DND-41 (cell line): Measurements from ENCODE around the gene CDYL.

Experiments used
- ATAC-seq: fragments of 200-7000 bp; cut with Tn5 transposase; 3 replicates; pipeline ENCODE4 v1.9.1; 2021; ENCODE audit warnings: low read depth; ENCODE audit not compliant: insufficient read depth
- DNase-seq: peaks from one replicate; pipeline ENCODE4 v3.0.0-alpha.2; 2020
- H2AFZ ChIP-seq: 2 replicates; pipeline ENCODE4 v1.6.0; 2012; ENCODE audit warnings: low read depth, low read length
- H3K27ac ChIP-seq: 2 replicates; pipeline ENCODE4 v1.5.1; 2012; ENCODE audit warnings: low read length, inconsistent platforms
- H3K27me3 ChIP-seq: fragments of 200-600 bp; sonication (generic); 2 replicates; pipeline ENCODE4 v1.6.0; 2012; ENCODE audit warnings: low read length, mild to moderate bottlenecking, inconsistent platforms; ENCODE audit not compliant: insufficient read depth, poor library complexity
- H3K36me3 ChIP-seq: 2 replicates; pipeline ENCODE4 v1.5.1; 2012; ENCODE audit warnings: low read length, inconsistent platforms; ENCODE audit not compliant: insufficient read depth
- H3K4me1 ChIP-seq: 2 replicates; pipeline ENCODE4 v1.5.1; 2012; ENCODE audit warnings: mild to moderate bottlenecking, low read length; ENCODE audit not compliant: insufficient read depth
- H3K4me2 ChIP-seq: 2 replicates; pipeline ENCODE4 v1.6.0; 2012; ENCODE audit warnings: mild to moderate bottlenecking, moderate library complexity, low read length, inconsistent platforms; ENCODE audit not compliant: insufficient read depth
- H3K4me3 ChIP-seq, 2 experiments: fragments of 200-600 bp in 1 of 2; shearing (Covaris generic) in 1 of 2; 2 replicates each; pipeline ENCODE4 v1.5.1; 2012 to 2016; ENCODE audit warnings: inconsistent platforms in 2 of 2, low read length in 2 of 2, mild to moderate bottlenecking in 2 of 2, low read depth in 1 of 2, moderate library complexity in 1 of 2
- H3K79me2 ChIP-seq: 2 replicates; pipeline ENCODE4 v1.6.0; 2012; ENCODE audit warnings: low read length, inconsistent platforms; ENCODE audit not compliant: insufficient read depth
- H3K9ac ChIP-seq: 2 replicates; pipeline ENCODE4 v1.6.0; 2012; ENCODE audit warnings: low read depth, mild to moderate bottlenecking, inconsistent platforms, low read length, moderate library complexity
- H3K9me3 ChIP-seq: 2 replicates; pipeline ENCODE4 v1.5.1; 2012; ENCODE audit warnings: low read length, moderate library complexity, mild to moderate bottlenecking, inconsistent platforms; ENCODE audit not compliant: insufficient read depth, severe bottlenecking
- H4K20me1 ChIP-seq: 2 replicates; pipeline ENCODE4 v1.6.0; 2012; ENCODE audit warnings: low read length; ENCODE audit not compliant: insufficient read depth
- EZH2 ChIP-seq: IDR thresholded peaks from 3 replicates; pipeline ENCODE4 v1.6.1; 2012; ENCODE audit warnings: borderline replicate concordance, low read depth, mild to moderate bottlenecking, moderate library complexity, low read length, inconsistent platforms; ENCODE audit not compliant: severe bottlenecking
- TF ChIP-seq, protein P1 (sequence below): IDR thresholded peaks from 2 replicates; pipeline ENCODE4 v1.5.1; 2012; ENCODE audit warnings: borderline replicate concordance, low read length, moderate library complexity, mild to moderate bottlenecking; ENCODE audit not compliant: poor library complexity, severe bottlenecking; ENCODE audit errors: extremely low read depth

Gene CDYL

GRCh38 chr6:4950076-4950475, 173.9 kb downstream of the CDYL start:
- H3K27me3 ChIP-seq: no peaks in the 10 kb centered on the region
- H3K9ac ChIP-seq: no peak overlapping the region
- H3K27ac ChIP-seq: no peak overlapping the region
- peaks cover 2% of the 10 kb centered on the region; the same call in 1 of the 2 replicates for H4K20me1 ChIP-seq
- no peaks in the 10 kb centered on the region for H3K9me3 ChIP-seq
- no peak for TF ChIP-seq EZH2
- TF ChIP-seq, protein P1, sequence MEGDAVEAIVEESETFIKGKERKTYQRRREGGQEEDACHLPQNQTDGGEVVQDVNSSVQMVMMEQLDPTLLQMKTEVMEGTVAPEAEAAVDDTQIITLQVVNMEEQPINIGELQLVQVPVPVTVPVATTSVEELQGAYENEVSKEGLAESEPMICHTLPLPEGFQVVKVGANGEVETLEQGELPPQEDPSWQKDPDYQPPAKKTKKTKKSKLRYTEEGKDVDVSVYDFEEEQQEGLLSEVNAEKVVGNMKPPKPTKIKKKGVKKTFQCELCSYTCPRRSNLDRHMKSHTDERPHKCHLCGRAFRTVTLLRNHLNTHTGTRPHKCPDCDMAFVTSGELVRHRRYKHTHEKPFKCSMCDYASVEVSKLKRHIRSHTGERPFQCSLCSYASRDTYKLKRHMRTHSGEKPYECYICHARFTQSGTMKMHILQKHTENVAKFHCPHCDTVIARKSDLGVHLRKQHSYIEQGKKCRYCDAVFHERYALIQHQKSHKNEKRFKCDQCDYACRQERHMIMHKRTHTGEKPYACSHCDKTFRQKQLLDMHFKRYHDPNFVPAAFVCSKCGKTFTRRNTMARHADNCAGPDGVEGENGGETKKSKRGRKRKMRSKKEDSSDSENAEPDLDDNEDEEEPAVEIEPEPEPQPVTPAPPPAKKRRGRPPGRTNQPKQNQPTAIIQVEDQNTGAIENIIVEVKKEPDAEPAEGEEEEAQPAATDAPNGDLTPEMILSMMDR: no peak
- no peak overlapping the region for H2AFZ ChIP-seq
- DNase-seq (no peak), ATAC-seq (no peak)
- H3K4me3 ChIP-seq: no peak overlapping the region
- H3K79me2 ChIP-seq: no peaks in the 10 kb centered on the region
- no peak overlapping the region for H3K4me2 ChIP-seq
- no peaks in the 10 kb centered on the region for H3K36me3 ChIP-seq
- no peaks in the 10 kb centered on the region for H3K4me1 ChIP-seq

GRCh38 chr6:4950836-4951533, 174.8 kb downstream of the CDYL start:
- Histone ChIP-seq H3K4me1 (no peaks in the 10 kb centered on the region), H3K36me3 (no peaks in the 10 kb centered on the region), H2AFZ (no peak overlapping the region), H3K27ac (no peak overlapping the region), H3K9ac (no peak overlapping the region), H3K9me3 (no peaks in the 10 kb centered on the region), H3K4me3 (no peak overlapping the region), H3K27me3 (no peaks in the 10 kb centered on the region), H3K4me2 (no peak overlapping the region), H4K20me1 (peaks cover 2% of the 10 kb centered on the region; the same call in 1 of the 2 replicates), H3K79me2 (no peaks in the 10 kb centered on the region)
- ATAC-seq (no peak), DNase-seq (no peak)
- TF ChIP-seq EZH2: no peak

DNA sequence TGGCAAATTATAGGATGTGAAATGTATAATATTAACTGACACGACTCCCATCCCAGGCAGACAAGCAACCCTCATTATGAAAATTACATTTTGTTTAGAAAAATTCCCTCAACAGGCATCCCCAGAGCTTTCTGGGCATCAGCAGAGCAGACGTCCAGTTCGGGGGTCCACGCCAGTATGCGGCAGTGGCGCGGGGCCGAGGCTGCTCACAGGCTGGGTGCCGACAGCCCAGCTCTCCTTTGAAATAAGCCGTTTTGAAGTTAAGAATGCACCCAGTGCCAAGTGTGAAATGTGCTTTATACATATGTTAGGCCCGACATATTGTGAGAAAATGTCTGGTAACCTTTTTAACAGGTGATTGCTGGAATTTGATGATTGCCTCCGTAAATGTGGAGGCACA, 177.2 kb downstream of the CDYL start:
- ATAC-seq (no peak), DNase-seq (no peak)
- Histone ChIP-seq H3K4me1 (no peaks in the 10 kb centered on the region), H3K4me2 (no peak overlapping the region), H3K36me3 (no peaks in the 10 kb centered on the region), H3K27ac (no peak overlapping the region), H3K4me3 (no peak overlapping the region), H3K27me3 (no peaks in the 10 kb centered on the region), H2AFZ (no peak overlapping the region), H3K79me2 (no peaks in the 10 kb centered on the region), H3K9ac (no peak overlapping the region), H4K20me1 (peaks cover 1% of the 10 kb centered on the region; the same call in 1 of the 2 replicates), H3K9me3 (no peaks in the 10 kb centered on the region)
- TF ChIP-seq, protein P1: no peak
- TF ChIP-seq EZH2: no peak

GRCh38 chr6:4956625-4957024, 180.4 kb downstream of the CDYL start:
- Histone ChIP-seq H3K9ac (no peak overlapping the region), H3K27me3 (no peaks in the 10 kb centered on the region), H3K79me2 (no peaks in the 10 kb centered on the region), H3K27ac (no peak overlapping the region), H3K4me1 (no peaks in the 10 kb centered on the region), H3K4me3 (no peak overlapping the region), H2AFZ (no peak overlapping the region), H3K9me3 (no peaks in the 10 kb centered on the region), H3K4me2 (no peak overlapping the region), H4K20me1 (no peaks in the 10 kb centered on the region), H3K36me3 (no peaks in the 10 kb centered on the region)
- DNase-seq (no peak), ATAC-seq (no peak)
- TF ChIP-seq, protein P1: no peak
- TF ChIP-seq EZH2: no peak
